D721Med (cell line): ENCODE results near the gene PPP1R1A.

Source experiments
- DNase-seq: peaks from one replicate; pipeline ENCODE4 v3.0.0; 2011; ENCODE audit warnings: low spot score; ENCODE audit not compliant: insufficient read length
- FAIRE-seq: peaks from 2 replicates; lab custom pipeline; 2011; peaks lifted over from hg19 to GRCh38; lab: Jason Lieb, UNC
- TF ChIP-seq, protein P1 (sequence below): IDR thresholded peaks from 2 replicates; pipeline ENCODE4 v1.5.1; 2012; ENCODE audit warnings: mild to moderate bottlenecking, control low read depth; ENCODE audit not compliant: insufficient read depth; ENCODE audit errors: missing control alignments

The PPP1R1A gene

DNA sequence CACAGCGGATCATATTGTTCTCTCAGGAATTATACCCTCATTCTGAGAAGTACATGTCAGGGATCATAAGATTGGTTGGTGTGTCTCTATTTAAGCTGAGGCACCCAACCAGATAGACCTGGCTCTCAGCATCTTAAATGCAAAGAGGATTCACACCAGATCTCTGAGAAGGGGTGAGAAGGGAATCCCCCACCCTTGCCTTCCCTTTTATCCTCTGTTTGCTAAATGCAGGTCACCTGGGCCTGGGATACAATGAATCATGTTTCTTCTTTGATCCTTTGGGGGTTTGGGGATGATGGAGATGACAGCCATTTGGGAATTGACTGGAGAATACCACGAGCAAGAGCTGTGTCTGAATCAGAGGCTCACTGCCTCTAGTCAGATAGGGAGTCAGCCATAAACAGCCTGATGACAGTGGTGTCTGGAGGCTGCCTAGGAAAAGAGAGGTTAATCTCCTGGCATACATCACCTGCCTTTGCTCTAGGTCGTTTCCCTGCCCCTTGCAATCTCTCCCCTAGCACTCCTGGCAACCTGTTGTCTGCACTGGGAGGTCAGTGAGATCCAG, 50.2 kb downstream of the PPP1R1A start:
- TF ChIP-seq, protein P1, sequence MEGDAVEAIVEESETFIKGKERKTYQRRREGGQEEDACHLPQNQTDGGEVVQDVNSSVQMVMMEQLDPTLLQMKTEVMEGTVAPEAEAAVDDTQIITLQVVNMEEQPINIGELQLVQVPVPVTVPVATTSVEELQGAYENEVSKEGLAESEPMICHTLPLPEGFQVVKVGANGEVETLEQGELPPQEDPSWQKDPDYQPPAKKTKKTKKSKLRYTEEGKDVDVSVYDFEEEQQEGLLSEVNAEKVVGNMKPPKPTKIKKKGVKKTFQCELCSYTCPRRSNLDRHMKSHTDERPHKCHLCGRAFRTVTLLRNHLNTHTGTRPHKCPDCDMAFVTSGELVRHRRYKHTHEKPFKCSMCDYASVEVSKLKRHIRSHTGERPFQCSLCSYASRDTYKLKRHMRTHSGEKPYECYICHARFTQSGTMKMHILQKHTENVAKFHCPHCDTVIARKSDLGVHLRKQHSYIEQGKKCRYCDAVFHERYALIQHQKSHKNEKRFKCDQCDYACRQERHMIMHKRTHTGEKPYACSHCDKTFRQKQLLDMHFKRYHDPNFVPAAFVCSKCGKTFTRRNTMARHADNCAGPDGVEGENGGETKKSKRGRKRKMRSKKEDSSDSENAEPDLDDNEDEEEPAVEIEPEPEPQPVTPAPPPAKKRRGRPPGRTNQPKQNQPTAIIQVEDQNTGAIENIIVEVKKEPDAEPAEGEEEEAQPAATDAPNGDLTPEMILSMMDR: no peak
- DNase-seq (no peak), FAIRE-seq (no peak)

DNA sequence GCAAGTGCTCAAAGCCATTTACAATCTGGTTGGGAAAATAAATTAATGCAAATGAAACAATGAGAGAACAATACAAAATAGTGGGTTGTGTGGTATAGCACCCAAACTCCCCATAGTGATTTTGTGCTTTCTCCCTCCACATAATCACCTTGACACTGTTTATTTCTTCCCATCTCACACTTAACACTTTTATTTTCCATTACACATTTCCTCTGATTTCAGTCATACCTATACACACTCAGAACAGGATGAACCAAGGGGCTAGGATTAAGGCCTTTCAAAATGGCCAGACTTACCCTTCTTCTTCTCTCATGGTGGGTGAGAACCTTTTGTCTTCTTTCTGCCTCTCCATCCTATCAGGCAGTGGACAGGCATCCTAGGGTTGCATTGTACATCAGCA, 53.0 kb downstream of the PPP1R1A start:
- FAIRE-seq (no peak), DNase-seq (no peak)
- TF ChIP-seq, protein P1: no peak

DNA sequence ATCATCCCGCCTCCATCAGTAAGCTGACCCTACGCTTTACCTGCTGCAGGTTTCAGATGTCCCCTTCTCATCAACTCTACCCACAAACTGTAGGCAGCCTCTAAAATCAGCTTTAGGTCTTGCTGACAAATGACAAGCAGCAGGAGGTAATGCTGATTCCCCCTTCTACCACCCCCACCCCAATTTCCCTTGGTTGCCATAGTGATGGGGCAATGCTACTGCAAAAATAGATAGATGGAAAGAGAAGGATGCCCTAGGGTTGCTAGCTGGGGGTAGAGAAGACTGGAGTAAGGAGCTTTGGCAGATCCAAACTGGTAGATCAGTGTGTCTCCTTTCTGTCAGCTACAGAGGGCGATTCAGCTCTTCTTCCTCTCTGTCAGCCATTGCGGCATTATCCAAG, 58.9 kb downstream of the PPP1R1A start:
- FAIRE-seq (no peak), DNase-seq (no peak)
- TF ChIP-seq, protein P1: no peak
